GM23338 (cell line): ENCODE results near the gene SLC16A13. TPM values are rescaled to one million over a fixed set of nuclear protein-coding genes. Genes with fewer than 3 reads are reported as not detected.
A peak's percentile ranks its signal among the peaks of the same experiment; 100 is the strongest.

Experiments used
- ATAC-seq: fragments of 200-7000 bp; cut with Tn5 transposase; 3 replicates; pipeline ENCODE4 v1.9.1; 2020
- DNase-seq: peaks from one replicate; pipeline ENCODE4 v3.0.0-alpha.2; 2015; ENCODE audit warnings: low spot score
- H2AFZ ChIP-seq: fragments of 200-600 bp; sonication (generic); 2 replicates; pipeline ENCODE4 v1.8.0; 2016; ENCODE audit warnings: antibody characterized with exemption, mild to moderate bottlenecking, moderate library complexity
- H3F3A ChIP-seq: fragments of 200-600 bp; sonication (generic); replicated peaks from 2 replicates; pipeline ENCODE4 v1.8.0; 2017; ENCODE audit warnings: antibody characterized with exemption, mixed run types, low read depth
- H3K27ac ChIP-seq: fragments of 200-600 bp; sonication (generic); 2 replicates; pipeline ENCODE4 v1.6.1; 2016; ENCODE audit warnings: low read depth
- H3K27me3 ChIP-seq: fragments of 200-600 bp; sonication (generic); 2 replicates; pipeline ENCODE4 v1.8.0; 2016; ENCODE audit warnings: mild to moderate bottlenecking, mixed run types, moderate library complexity; ENCODE audit not compliant: insufficient read depth
- H3K36me3 ChIP-seq: fragments of 200-600 bp; sonication (generic); 2 replicates; pipeline ENCODE4 v1.8.0; 2016; ENCODE audit warnings: mild to moderate bottlenecking; ENCODE audit not compliant: insufficient read depth
- H3K4me1 ChIP-seq: fragments of 200-600 bp; sonication (generic); 2 replicates; pipeline ENCODE4 v1.8.0; 2016; ENCODE audit warnings: mild to moderate bottlenecking, moderate library complexity; ENCODE audit not compliant: insufficient read depth
- H3K4me2 ChIP-seq: fragments of 200-600 bp; sonication (generic); 2 replicates; pipeline ENCODE4 v1.7.1; 2017; ENCODE audit warnings: mixed run types
- H3K4me3 ChIP-seq: fragments of 200-600 bp; sonication (generic); 2 replicates; pipeline ENCODE4 v1.6.1; 2016; ENCODE audit warnings: mixed run types
- H3K79me2 ChIP-seq: fragments of 200-600 bp; sonication (generic); replicated peaks from 2 replicates; pipeline ENCODE4 v1.8.0; 2017; ENCODE audit warnings: mild to moderate bottlenecking; ENCODE audit not compliant: insufficient read depth
- H3K9me2 ChIP-seq: fragments of 200-600 bp; sonication (generic); 2 replicates; pipeline ENCODE4 v1.8.0; 2017; ENCODE audit not compliant: insufficient read depth
- H4K20me1 ChIP-seq: fragments of 200-600 bp; sonication (generic); replicated peaks from 2 replicates; pipeline ENCODE4 v1.8.0; 2017; ENCODE audit warnings: mild to moderate bottlenecking; ENCODE audit not compliant: insufficient read depth
- H3K27ac Mint-ChIP-seq: 2 replicates; pipeline ENCODE4 v1.8.0; 2020; ENCODE audit warnings: inconsistent platforms, mild to moderate bottlenecking, moderate library complexity, mixed read lengths
- H3K27me3 Mint-ChIP-seq: 3 replicates; pipeline ENCODE4 v1.8.0; 2022; ENCODE audit warnings: low read depth, mild to moderate bottlenecking, moderate library complexity, mixed read lengths, inconsistent platforms; ENCODE audit not compliant: insufficient read depth, poor library complexity
- H3K36me3 Mint-ChIP-seq: 3 replicates; pipeline ENCODE4 v1.8.0; 2021; ENCODE audit warnings: low read depth, mild to moderate bottlenecking, inconsistent platforms, moderate library complexity, mixed read lengths
- H3K4me1 Mint-ChIP-seq: 3 replicates; pipeline ENCODE4 v1.8.0; 2020; ENCODE audit warnings: mild to moderate bottlenecking, inconsistent platforms, mixed read lengths
- H3K4me3 Mint-ChIP-seq: 3 replicates; pipeline ENCODE4 v1.8.0; 2021; ENCODE audit warnings: moderate library complexity, mild to moderate bottlenecking, inconsistent platforms, mixed read lengths
- H3K9me3 Mint-ChIP-seq: 3 replicates; pipeline ENCODE4 v1.8.0; 2020; ENCODE audit warnings: moderate library complexity, mild to moderate bottlenecking, inconsistent platforms, mixed read lengths
- CREB1 ChIP-seq: fragments of 250-450 bp; sonication (Bioruptor Pico); IDR thresholded peaks from 2 replicates; pipeline ENCODE4 v1.5.0; 2020; ENCODE audit warnings: low read depth, mild to moderate bottlenecking, moderate library complexity
- EZH2 ChIP-seq: fragments of 200-600 bp; sonication (generic); IDR thresholded peaks from one replicate; pipeline ENCODE4 v1.8.0; 2017; ENCODE audit warnings: antibody characterized with exemption, mild to moderate bottlenecking, low read depth; ENCODE audit not compliant: unreplicated experiment
- EZH2phosphoT487 ChIP-seq: fragments of 200-600 bp; sonication (generic); IDR thresholded peaks from one replicate; pipeline ENCODE4 v1.8.1; 2018; ENCODE audit warnings: antibody characterized with exemption; ENCODE audit not compliant: unreplicated experiment
- JUNB ChIP-seq: IDR thresholded peaks from one replicate; pipeline ENCODE4 v1.6.1; 2016; ENCODE audit warnings: antibody characterized with exemption; ENCODE audit not compliant: unreplicated experiment
- NANOG ChIP-seq: IDR thresholded peaks from 2 replicates; pipeline ENCODE4 v1.6.1; 2016; ENCODE audit warnings: antibody characterized with exemption, borderline replicate concordance
- POLR2AphosphoS5 ChIP-seq: IDR thresholded peaks from 2 replicates; pipeline ENCODE4 v1.6.1; 2016; ENCODE audit warnings: antibody characterized with exemption, low read depth
- STAT1 ChIP-seq: IDR thresholded peaks from one replicate; pipeline ENCODE4 v1.6.1; 2016; ENCODE audit warnings: antibody characterized with exemption; ENCODE audit not compliant: unreplicated experiment
- ZNF114 ChIP-seq: fragments of 250-450 bp; sonication (Bioruptor Pico); IDR thresholded peaks from 2 replicates; pipeline ENCODE4 v1.5.0; 2020; ENCODE audit warnings: mild to moderate bottlenecking, moderate library complexity
- polyA plus RNA-seq: library from polyadenylated mRNA; unstranded; fragments of >200 nt; fragmentation: Nextera tagmentation; extraction: Ambion mirVana; gene quantifications from 2 replicates; pipeline ENCODE4 v1.2.1, GENCODE V29; 2016
- total RNA-seq: library from RNA; depleted of rRNA; stranded (reverse); fragments of >200 nt; shearing (Covaris generic); gene quantifications from 2 replicates; pipeline ENCODE4 v1.2.3, GENCODE V29; 2014
- TF ChIP-seq, protein P1 (sequence below), 2 experiments: fragments of 200-600 bp in 1 of 2; sonication (generic) in 1 of 2; conservative IDR thresholded peaks; 2 replicates each; pipeline versions ENCODE4 v1.5.1 to v1.6.1; 2016 to 2017; ENCODE audit warnings: antibody characterized with exemption in 2 of 2, low read depth in 2 of 2, mild to moderate bottlenecking in 2 of 2, moderate library complexity in 1 of 2
- TF ChIP-seq, protein P2 (sequence below): IDR thresholded peaks from 2 replicates; pipeline ENCODE4 v1.6.1; 2016; ENCODE audit warnings: antibody characterized with exemption

Gene SLC16A13
- total and polyA plus RNA-seq, 2 experiments from 2014 or later: 2.2 to 4.7 TPM

- Mint-ChIP-seq H3K4me1 (peaks cover 53% of the 10 kb centered on the region), H3K36me3 (peaks cover 17% of the 10 kb centered on the region), H3K27me3 (peaks cover 32% of the 10 kb centered on the region), H3K4me3 (peak overlapping the region; percentile 84; the same call in 1 of the 3 replicates), H3K9me3 (no peaks in the 10 kb centered on the region; the same call in 2 of the 3 replicates), H3K27ac (no peak overlapping the region)
- Histone ChIP-seq H3K27ac (no peak overlapping the region), H3K79me2 (peaks cover 13% of the 10 kb centered on the region), H3K4me2 (no peak overlapping the region), H3K36me3 (no peaks in the 10 kb centered on the region), H2AFZ (no peak overlapping the region), H3K4me3 (no peak overlapping the region), H3K9me2 (no peaks in the 10 kb centered on the region), H3K27me3 (peaks cover 21% of the 10 kb centered on the region), H3F3A (peaks cover 15% of the 10 kb centered on the region), H4K20me1 (peaks cover 6% of the 10 kb centered on the region; the same call in 1 of the 2 replicates), H3K4me1 (peaks cover 40% of the 10 kb centered on the region)
- TF ChIP-seq ZNF114: no peak
- TF ChIP-seq POLR2AphosphoS5: no peak
- no peak for TF ChIP-seq EZH2phosphoT487
- TF ChIP-seq, protein P1, sequence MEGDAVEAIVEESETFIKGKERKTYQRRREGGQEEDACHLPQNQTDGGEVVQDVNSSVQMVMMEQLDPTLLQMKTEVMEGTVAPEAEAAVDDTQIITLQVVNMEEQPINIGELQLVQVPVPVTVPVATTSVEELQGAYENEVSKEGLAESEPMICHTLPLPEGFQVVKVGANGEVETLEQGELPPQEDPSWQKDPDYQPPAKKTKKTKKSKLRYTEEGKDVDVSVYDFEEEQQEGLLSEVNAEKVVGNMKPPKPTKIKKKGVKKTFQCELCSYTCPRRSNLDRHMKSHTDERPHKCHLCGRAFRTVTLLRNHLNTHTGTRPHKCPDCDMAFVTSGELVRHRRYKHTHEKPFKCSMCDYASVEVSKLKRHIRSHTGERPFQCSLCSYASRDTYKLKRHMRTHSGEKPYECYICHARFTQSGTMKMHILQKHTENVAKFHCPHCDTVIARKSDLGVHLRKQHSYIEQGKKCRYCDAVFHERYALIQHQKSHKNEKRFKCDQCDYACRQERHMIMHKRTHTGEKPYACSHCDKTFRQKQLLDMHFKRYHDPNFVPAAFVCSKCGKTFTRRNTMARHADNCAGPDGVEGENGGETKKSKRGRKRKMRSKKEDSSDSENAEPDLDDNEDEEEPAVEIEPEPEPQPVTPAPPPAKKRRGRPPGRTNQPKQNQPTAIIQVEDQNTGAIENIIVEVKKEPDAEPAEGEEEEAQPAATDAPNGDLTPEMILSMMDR (conservative IDR thresholded peaks at IDR 0.05; ENCODE audit: low read depth in 2 of 2): no peak
- TF ChIP-seq STAT1: no peak
- no peak for TF ChIP-seq JUNB
- no peak for TF ChIP-seq NANOG
- no peak for TF ChIP-seq CREB1 (CRISPR knock-in tag)
- TF ChIP-seq, protein P2, sequence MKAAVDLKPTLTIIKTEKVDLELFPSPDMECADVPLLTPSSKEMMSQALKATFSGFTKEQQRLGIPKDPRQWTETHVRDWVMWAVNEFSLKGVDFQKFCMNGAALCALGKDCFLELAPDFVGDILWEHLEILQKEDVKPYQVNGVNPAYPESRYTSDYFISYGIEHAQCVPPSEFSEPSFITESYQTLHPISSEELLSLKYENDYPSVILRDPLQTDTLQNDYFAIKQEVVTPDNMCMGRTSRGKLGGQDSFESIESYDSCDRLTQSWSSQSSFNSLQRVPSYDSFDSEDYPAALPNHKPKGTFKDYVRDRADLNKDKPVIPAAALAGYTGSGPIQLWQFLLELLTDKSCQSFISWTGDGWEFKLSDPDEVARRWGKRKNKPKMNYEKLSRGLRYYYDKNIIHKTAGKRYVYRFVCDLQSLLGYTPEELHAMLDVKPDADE: no peak
- no peak for TF ChIP-seq EZH2
- no peak for DNase-seq
- ATAC-seq: no peak
Measured at GRCh38 chr17:7016418-7016817, 19.4 kb upstream of the SLC16A13 start.

GRCh38 chr17:7016886-7017826 is 18.7 kb upstream of the SLC16A13 start:
- Histone ChIP-seq H3K79me2 (peaks cover 7% of the 10 kb centered on the region), H3K27ac (no peak overlapping the region), H3F3A (peaks cover 15% of the 10 kb centered on the region), H3K4me1 (peaks cover 41% of the 10 kb centered on the region), H4K20me1 (peaks cover 6% of the 10 kb centered on the region; the same call in 1 of the 2 replicates), H3K9me2 (no peaks in the 10 kb centered on the region), H3K36me3 (no peaks in the 10 kb centered on the region), H2AFZ (no peak overlapping the region), H3K4me2 (no peak overlapping the region), H3K27me3 (peaks cover 28% of the 10 kb centered on the region), H3K4me3 (no peak overlapping the region)
- Mint-ChIP-seq H3K4me1 (peaks cover 52% of the 10 kb centered on the region), H3K27me3 (peaks cover 34% of the 10 kb centered on the region), H3K4me3 (no peak overlapping the region; the same call in 2 of the 3 replicates), H3K9me3 (no peaks in the 10 kb centered on the region; the same call in 2 of the 3 replicates), H3K36me3 (peaks cover 17% of the 10 kb centered on the region), H3K27ac (no peak overlapping the region)
- TF ChIP-seq STAT1 (no peak), ZNF114 (no peak)
- TF ChIP-seq, protein P1 (conservative IDR thresholded peaks at IDR 0.05; ENCODE audit: low read depth in 2 of 2): no peak
- ATAC-seq (no peak), DNase-seq (no peak)
